HCT116 (cell line): ENCODE results near the gene FBXO17. TPM values are rescaled to one million over a fixed set of nuclear protein-coding genes. Genes with fewer than 3 reads are reported as not detected.

Experiments used
- ATAC-seq: fragments of 200-7000 bp; cut with Tn5 transposase; 2 replicates; pipeline ENCODE4 v1.9.1; 2020; ENCODE audit warnings: mild to moderate bottlenecking, moderate library complexity
- BruUV-seq: library from RNA; stranded (reverse); fragments of 400-500 nt; replicated peaks from 2 replicates; lab custom pipeline; 2021; lab: Mats Ljungman, UMichigan
- CTCF ChIA-PET: fragments of 300-600 bp; sonication (Branson Sonifier 250); formaldehyde crosslinking; loops from one replicate; lab custom pipeline; 2021; ENCODE audit warnings: antibody characterized with exemption; lab: Charles Lee
- POLR2A ChIA-PET: fragments of 300-600, 350-600 bp; sonication (Branson Sonifier 250); formaldehyde crosslinking; loops from one replicate; lab custom pipeline; 2021; ENCODE audit warnings: antibody characterized with exemption; lab: Charles Lee
- RAD21 ChIA-PET, 2 experiments: fragments of 300-600 bp; sonication (Branson Sonifier 250); formaldehyde crosslinking; loops; one replicate each; lab custom pipeline; 2023; ENCODE audit warnings: low total read pairs in 2 of 2; ENCODE audit not compliant: uncharacterized antibody in 2 of 2, unreplicated experiment in 2 of 2, low non-redundant PET in 1 of 2; lab: Charles Lee
- DNase-seq: peaks from one replicate; pipeline ENCODE4 v3.0.0-alpha.2; 2010; ENCODE audit warnings: low read depth, low spot score
- H2AFZ ChIP-seq: fragments of 200-600 bp; shearing (Covaris generic), sonication (generic); 2 replicates; pipeline ENCODE4 v1.6.1; 2017; ENCODE audit warnings: low read depth, mixed run types, mixed read lengths, antibody characterized with exemption, low read length; ENCODE audit not compliant: poor library complexity, severe bottlenecking
- H3K27ac ChIP-seq: 2 replicates; pipeline ENCODE4 v1.5.1; 2012; ENCODE audit warnings: low read depth, low read length
- H3K27me3 ChIP-seq: fragments of 200-600 bp; sonication (generic); 2 replicates; pipeline ENCODE4 v1.6.1; 2016; ENCODE audit warnings: mixed run types, low read length, mixed read lengths; ENCODE audit not compliant: insufficient read depth
- H3K36me3 ChIP-seq, 2 experiments: fragments of 200-500 bp in 1 of 2; fragments of 200-600 bp in 1 of 2; sonication (Bioruptor generic) in 1 of 2; sonication (generic) in 1 of 2; 2 replicates each; pipeline versions ENCODE4 v1.5.1 to v1.6.1; 2014 to 2016; ENCODE audit warnings: low read length in 2 of 2, inconsistent platforms in 1 of 2, mixed read lengths in 1 of 2, mixed run types in 1 of 2; ENCODE audit not compliant: insufficient read depth in 2 of 2, control insufficient read depth in 1 of 2
- H3K4me1 ChIP-seq, 2 experiments: fragments of 200-600 bp in 1 of 2; sonication (generic) in 1 of 2; 2 replicates each; pipeline versions ENCODE4 v1.5.1 to v1.6.1; 2012 to 2017; ENCODE audit warnings: low read length in 2 of 2, inconsistent platforms in 1 of 2, mild to moderate bottlenecking in 1 of 2, mixed read lengths in 1 of 2, mixed run types in 1 of 2, moderate library complexity in 1 of 2; ENCODE audit not compliant: insufficient read depth in 2 of 2, control insufficient read depth in 1 of 2
- H3K4me2 ChIP-seq: fragments of 200-600 bp; sonication (generic); 2 replicates; pipeline ENCODE4 v1.6.1; 2017; ENCODE audit warnings: mixed run types, low read length, mixed read lengths
- H3K4me3 ChIP-seq, 2 experiments: fragments of 200-600 bp in 1 of 2; sonication (generic) in 1 of 2; replicated peaks in 1 of 2; 2 replicates each; pipeline ENCODE4 v1.5.1; 2011 to 2016; ENCODE audit warnings: low read length in 2 of 2, control low read depth in 1 of 2, low read depth in 1 of 2, mild to moderate bottlenecking in 1 of 2, mixed read lengths in 1 of 2, mixed run types in 1 of 2
- H3K79me2 ChIP-seq: fragments of 200-600 bp; sonication (generic); 2 replicates; pipeline ENCODE4 v1.6.1; 2017; ENCODE audit warnings: mild to moderate bottlenecking, mixed run types, low read length, moderate library complexity, mixed read lengths; ENCODE audit not compliant: insufficient read depth
- H3K9ac ChIP-seq: fragments of 200-600 bp; sonication (generic); 2 replicates; pipeline ENCODE4 v1.6.1; 2016; ENCODE audit warnings: low read length, mixed read lengths
- H3K9me2 ChIP-seq: fragments of 200-600 bp; sonication (generic), shearing (Covaris generic); 2 replicates; pipeline ENCODE4 v1.6.1; 2017; ENCODE audit warnings: mixed run types, mild to moderate bottlenecking, moderate library complexity; ENCODE audit not compliant: insufficient read depth
- H3K9me3 ChIP-seq, 2 experiments: fragments of 200-500 bp in 1 of 2; fragments of 200-600 bp in 1 of 2; sonication (Bioruptor generic) in 1 of 2; sonication (generic) in 1 of 2; 2 replicates each; pipeline ENCODE4 v1.6.1; 2014 to 2017; ENCODE audit warnings: low read length in 2 of 2, mixed read lengths in 2 of 2, inconsistent platforms in 1 of 2, low read depth in 1 of 2, mild to moderate bottlenecking in 1 of 2, mixed run types in 1 of 2, moderate library complexity in 1 of 2; ENCODE audit not compliant: control insufficient read depth in 1 of 2, insufficient read depth in 1 of 2
- H4K20me1 ChIP-seq: fragments of 200-600 bp; sonication (generic), shearing (Covaris generic); 2 replicates; pipeline ENCODE4 v1.6.1; 2017; ENCODE audit warnings: mixed run types, mild to moderate bottlenecking, moderate library complexity; ENCODE audit not compliant: insufficient read depth
- CTCF ChIP-seq, 3 experiments: fragments of 200-600 bp in 1 of 3; sonication (generic) in 1 of 3; IDR thresholded peaks in 2 of 3; conservative IDR thresholded peaks in 1 of 3; 2 replicates each; pipeline ENCODE4 v1.5.1; 2012 to 2017; ENCODE audit warnings: low read depth in 2 of 3, low read length in 2 of 3, antibody characterized with exemption in 1 of 3, borderline replicate concordance in 1 of 3, control low read depth in 1 of 3, mild to moderate bottlenecking in 1 of 3, mixed read lengths in 1 of 3, mixed run types in 1 of 3, moderate library complexity in 1 of 3; ENCODE audit not compliant: insufficient read depth in 1 of 3
- EZH2 ChIP-seq: fragments of 200-600 bp; sonication (generic); IDR thresholded peaks from 2 replicates; pipeline ENCODE4 v1.6.1; 2017; ENCODE audit warnings: antibody characterized with exemption, mixed run types
- REST ChIP-seq: IDR thresholded peaks from 2 replicates; pipeline ENCODE4 v1.6.1; 2012; ENCODE audit warnings: low read depth
- SIN3A ChIP-seq: IDR thresholded peaks from 2 replicates; pipeline ENCODE4 v1.6.1; 2012; ENCODE audit warnings: low read depth
- SP1 ChIP-seq: IDR thresholded peaks from 2 replicates; pipeline ENCODE4 v1.6.1; 2012; ENCODE audit warnings: low read depth
- SRF ChIP-seq: IDR thresholded peaks from 2 replicates; pipeline ENCODE4 v1.6.1; 2012; ENCODE audit warnings: low read depth
- TCF7L2 ChIP-seq: IDR thresholded peaks from 2 replicates; pipeline ENCODE4 v1.7.0; 2011; ENCODE audit warnings: borderline replicate concordance, inconsistent platforms; ENCODE audit not compliant: insufficient read depth, insufficient read length; ENCODE audit errors: extremely low read depth
- ZFX ChIP-seq: fragments of 450-650 bp; IDR thresholded peaks from 2 replicates; pipeline ENCODE4 v1.6.1; 2017
- intact Hi-C: fragments of 100-400 bp; cut with micrococcal nuclease; formaldehyde crosslinking; loops from 2 replicates; pipeline ENCODE4 v1.10.0; 2022
- total RNA-seq: library from RNA; stranded (reverse); gene quantifications from one replicate; pipeline ENCODE4 v1.2.1, GENCODE V29; 2021; ENCODE audit not compliant: unreplicated experiment

FBXO17 gene
- total RNA-seq, 1 experiment from 2014 or later: 18.5 TPM

- TF ChIP-seq SIN3A (no peak), SRF (no peak)
These were observed 28.9 kb upstream of the FBXO17 start (continued) for GRCh38 chr19:39004403-39004802.

GRCh38 chr19:39003796-39004195 lies 28.3 kb upstream of the FBXO17 start:
- no peaks in the 10 kb centered on the region for H3K79me2 ChIP-seq
- POLR2A ChIA-PET: no interaction called here
- intact Hi-C loops: no loop called here
- no peaks in the 10 kb centered on the region for H3K9me3 ChIP-seq
- no peak for DNase-seq
- no peak overlapping the region for H3K4me3 ChIP-seq
- H3K4me1 ChIP-seq: no peaks in the 10 kb centered on the region
- no peaks in the 10 kb centered on the region for H3K36me3 ChIP-seq
- no peaks in the 10 kb centered on the region for H4K20me1 ChIP-seq
- H3K9me2 ChIP-seq: no peaks in the 10 kb centered on the region
- H2AFZ ChIP-seq: no peak overlapping the region
- no peak for ATAC-seq
- H3K4me2 ChIP-seq: no peak overlapping the region
- no peak for TF ChIP-seq EZH2
- no peak for TF ChIP-seq REST
- no peak for TF ChIP-seq SRF
- no peak for TF ChIP-seq ZFX
- TF ChIP-seq SP1: no peak
- no peak for TF ChIP-seq TCF7L2
- no peak for TF ChIP-seq CTCF (IDR thresholded peaks at IDR 0.05 in 2 of 3, conservative IDR thresholded peaks at IDR 0.05 in 1 of 3; ENCODE audit: borderline replicate concordance in 1 of 3, insufficient read depth in 1 of 3, low read depth in 2 of 3, low read length in 2 of 3)
- RAD21 ChIA-PET: no interaction called here
- no peak overlapping the region for H3K9ac ChIP-seq
- CTCF ChIA-PET: no interaction called here
- H3K27me3 ChIP-seq: no peaks in the 10 kb centered on the region
- H3K27ac ChIP-seq: no peak overlapping the region
- BruUV-seq: no TSS peak
